GM19099 (cell line): Measurements from ENCODE around the gene LRRC4C.

Experiments used
- POLR2A ChIP-seq: IDR thresholded peaks from 3 replicates; pipeline ENCODE4 v1.6.1; 2011; ENCODE audit warnings: low read depth; ENCODE audit not compliant: insufficient read length; ENCODE audit errors: extremely low read depth

The LRRC4C gene

GRCh38 chr11:41449483-41450050 lies 9.9 kb downstream of the LRRC4C start:
- TF ChIP-seq POLR2A, result no peak

GRCh38 chr11:41446566-41446965 lies 12.9 kb downstream of the LRRC4C start:
- no peak for TF ChIP-seq POLR2A

- TF ChIP-seq POLR2A, result no peak
Measured at GRCh38 chr11:41446107-41446506, 13.3 kb downstream of the LRRC4C start.

- TF ChIP-seq POLR2A, result no peak
Measured at GRCh38 chr11:41437006-41437490, 22.4 kb downstream of the LRRC4C start.

- TF ChIP-seq POLR2A, result no peak
Measured at GRCh38 chr11:41435531-41435930, 23.9 kb downstream of the LRRC4C start.

GRCh38 chr11:41431784-41432183 lies 27.7 kb downstream of the LRRC4C start:
- no peak for TF ChIP-seq POLR2A

GRCh38 chr11:41419901-41420300 lies 39.6 kb downstream of the LRRC4C start:
- no peak for TF ChIP-seq POLR2A

- TF ChIP-seq POLR2A, result no peak
Measured at GRCh38 chr11:41414771-41415440, 44.5 kb downstream of the LRRC4C start.

- no peak for TF ChIP-seq POLR2A
Measured at GRCh38 chr11:41413843-41414242, 45.6 kb downstream of the LRRC4C start.

GRCh38 chr11:41405812-41406211 lies 53.6 kb downstream of the LRRC4C start:
- no peak for TF ChIP-seq POLR2A

- no peak for TF ChIP-seq POLR2A
Measured at GRCh38 chr11:41404109-41404508, 55.3 kb downstream of the LRRC4C start.

- no peak for TF ChIP-seq POLR2A
Measured at GRCh38 chr11:41403458-41403857, 56.0 kb downstream of the LRRC4C start.

GRCh38 chr11:41400819-41401382 lies 58.6 kb downstream of the LRRC4C start:
- no peak for TF ChIP-seq POLR2A

GRCh38 chr11:41400124-41400523 lies 59.3 kb downstream of the LRRC4C start:
- TF ChIP-seq POLR2A, result no peak

GRCh38 chr11:41399323-41399722 lies 60.1 kb downstream of the LRRC4C start:
- TF ChIP-seq POLR2A, result no peak

GRCh38 chr11:41398175-41398574 lies 61.3 kb downstream of the LRRC4C start:
- TF ChIP-seq POLR2A, result no peak

- TF ChIP-seq POLR2A, result no peak
Measured at GRCh38 chr11:41394521-41395195, 64.8 kb downstream of the LRRC4C start.

GRCh38 chr11:41392596-41392995 lies 66.9 kb downstream of the LRRC4C start:
- TF ChIP-seq POLR2A, result no peak
